AG09319 (cell line): Measurements from ENCODE around the gene ATRNL1.
A peak's percentile ranks its signal among the peaks of the same experiment; 100 is the strongest.

Experiments
- DNase-seq: peaks from one replicate; pipeline ENCODE4 v3.0.0-alpha.2; 2010; ENCODE audit warnings: low read depth; ENCODE audit errors: extremely low read depth
- TF ChIP-seq, protein P1 (sequence below): IDR thresholded peaks from 2 replicates; pipeline ENCODE4 v1.5.1; 2011; ENCODE audit warnings: low read depth, mild to moderate bottlenecking, inconsistent platforms, low read length, moderate library complexity

The ATRNL1 gene

DNA sequence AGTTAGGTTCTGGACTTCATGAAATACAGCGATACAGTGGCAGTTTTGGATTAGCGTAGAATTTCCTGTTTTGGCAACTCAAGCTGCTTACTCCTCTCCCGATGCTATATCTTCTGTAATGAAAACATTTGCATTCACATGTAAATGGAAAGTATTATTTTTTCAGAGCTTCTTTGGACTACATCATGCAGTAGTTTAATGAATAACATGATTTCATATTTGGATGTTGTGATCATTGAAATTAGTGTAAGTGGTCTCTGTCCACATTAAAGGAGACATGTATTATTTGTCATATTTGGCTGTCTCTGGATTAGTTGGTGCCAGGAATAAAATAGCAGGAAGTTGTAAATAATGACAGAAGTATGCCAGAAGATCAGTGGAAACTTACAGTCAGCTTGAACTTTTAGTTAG lies 848.2 kb downstream of the ATRNL1 start:
- DNase-seq = no peak
- TF ChIP-seq, protein P1, sequence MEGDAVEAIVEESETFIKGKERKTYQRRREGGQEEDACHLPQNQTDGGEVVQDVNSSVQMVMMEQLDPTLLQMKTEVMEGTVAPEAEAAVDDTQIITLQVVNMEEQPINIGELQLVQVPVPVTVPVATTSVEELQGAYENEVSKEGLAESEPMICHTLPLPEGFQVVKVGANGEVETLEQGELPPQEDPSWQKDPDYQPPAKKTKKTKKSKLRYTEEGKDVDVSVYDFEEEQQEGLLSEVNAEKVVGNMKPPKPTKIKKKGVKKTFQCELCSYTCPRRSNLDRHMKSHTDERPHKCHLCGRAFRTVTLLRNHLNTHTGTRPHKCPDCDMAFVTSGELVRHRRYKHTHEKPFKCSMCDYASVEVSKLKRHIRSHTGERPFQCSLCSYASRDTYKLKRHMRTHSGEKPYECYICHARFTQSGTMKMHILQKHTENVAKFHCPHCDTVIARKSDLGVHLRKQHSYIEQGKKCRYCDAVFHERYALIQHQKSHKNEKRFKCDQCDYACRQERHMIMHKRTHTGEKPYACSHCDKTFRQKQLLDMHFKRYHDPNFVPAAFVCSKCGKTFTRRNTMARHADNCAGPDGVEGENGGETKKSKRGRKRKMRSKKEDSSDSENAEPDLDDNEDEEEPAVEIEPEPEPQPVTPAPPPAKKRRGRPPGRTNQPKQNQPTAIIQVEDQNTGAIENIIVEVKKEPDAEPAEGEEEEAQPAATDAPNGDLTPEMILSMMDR = no peak

DNA sequence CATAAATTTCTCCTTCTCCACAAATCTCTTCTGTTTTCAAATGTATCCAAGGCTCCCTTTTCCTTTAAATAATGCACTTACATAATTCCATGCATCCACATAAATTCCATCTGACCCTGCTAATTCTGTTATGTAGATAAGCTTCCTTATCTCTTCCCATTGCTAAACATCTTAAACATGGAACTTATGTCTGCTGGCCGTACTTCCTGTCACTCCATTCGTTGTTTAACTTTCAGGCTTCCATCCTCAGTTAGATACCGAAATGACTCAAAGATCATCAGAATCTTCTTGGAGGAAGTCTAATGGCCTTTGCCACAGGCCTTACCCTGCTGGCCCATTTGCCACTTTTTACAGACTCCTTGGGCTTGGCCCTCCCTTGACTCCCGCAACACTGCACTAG lies 848.9 kb downstream of the ATRNL1 start:
- no peak for DNase-seq
- TF ChIP-seq, protein P1 = no peak

DNA sequence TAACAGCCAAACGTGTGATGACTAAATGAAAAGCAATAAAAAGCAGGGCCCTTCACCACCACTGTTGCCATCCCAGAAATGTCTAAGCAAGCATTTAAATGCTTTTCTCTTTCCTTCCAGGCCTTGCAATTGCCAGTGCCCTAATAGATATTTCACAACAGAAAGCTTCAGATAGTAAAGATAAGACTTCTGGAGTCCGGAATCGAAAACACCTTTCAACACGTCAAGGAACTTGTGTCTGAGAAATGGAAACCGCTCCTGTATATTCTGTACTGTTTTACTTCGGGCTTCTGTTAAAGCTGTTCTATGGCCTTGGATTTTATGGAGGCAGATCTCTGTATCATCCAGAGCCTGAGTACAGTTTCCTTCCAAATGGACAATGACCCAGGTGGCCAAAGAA lies 851.4 kb downstream of the ATRNL1 start:
- TF ChIP-seq, protein P1 = no peak
- no peak for DNase-seq

DNA sequence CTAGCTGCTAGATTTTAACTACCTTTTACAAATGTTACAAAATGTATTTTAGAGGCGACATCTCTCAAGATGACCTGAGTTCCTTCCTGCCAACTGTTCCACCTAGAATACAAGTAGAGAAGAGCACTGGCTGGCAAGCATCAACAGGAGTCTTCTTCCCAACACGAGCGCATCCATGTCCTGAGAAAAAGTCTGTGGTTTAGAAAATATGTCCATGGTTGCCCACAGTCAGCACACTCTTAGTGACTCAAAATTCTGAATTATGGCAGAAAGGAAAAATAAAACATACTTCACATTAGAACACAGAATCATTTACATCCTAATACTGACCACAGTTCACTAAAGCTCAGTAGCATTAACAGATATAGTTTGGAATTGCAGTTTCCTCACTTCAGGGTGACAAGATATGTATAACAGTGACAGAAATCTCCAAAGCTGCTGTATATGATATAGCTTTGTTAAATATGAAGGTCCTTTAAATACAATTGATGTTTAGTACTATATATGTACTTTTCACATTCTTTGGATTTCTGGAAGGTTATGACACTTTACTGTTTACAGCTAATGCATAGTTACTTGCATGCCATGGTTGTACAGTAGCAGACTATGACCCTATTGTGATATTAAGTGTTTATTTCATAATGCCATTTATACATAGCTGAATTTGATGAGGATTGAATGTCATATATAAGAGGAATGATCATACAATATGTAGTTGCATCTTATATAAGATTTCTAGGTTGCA lies 852.7 kb downstream of the ATRNL1 start:
- DNase-seq = no peak

DNA sequence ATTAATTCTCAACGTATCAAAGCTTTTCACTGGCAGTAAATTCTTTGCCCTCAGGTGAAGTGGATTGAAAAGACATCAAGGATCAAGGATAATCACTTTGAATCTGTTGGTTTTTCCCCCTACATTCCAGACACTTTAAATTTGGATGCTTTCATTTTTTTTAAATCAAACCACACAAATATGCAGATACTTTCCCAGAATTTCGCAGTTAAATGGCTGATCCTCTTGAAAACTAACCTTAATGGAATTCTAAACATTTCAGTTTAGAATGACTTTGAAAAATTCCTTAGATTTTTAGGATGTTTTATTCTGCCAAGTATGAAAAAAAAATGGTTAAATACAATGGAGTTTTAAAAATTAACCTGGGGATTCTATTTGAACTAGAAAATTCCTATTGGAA lies 853.9 kb downstream of the ATRNL1 start:
- no peak for DNase-seq
- TF ChIP-seq, protein P1 = no peak

More for the DNA sequence above, 852.7 kb downstream of the ATRNL1 start:
- TF ChIP-seq, protein P1 = no peak

DNA sequence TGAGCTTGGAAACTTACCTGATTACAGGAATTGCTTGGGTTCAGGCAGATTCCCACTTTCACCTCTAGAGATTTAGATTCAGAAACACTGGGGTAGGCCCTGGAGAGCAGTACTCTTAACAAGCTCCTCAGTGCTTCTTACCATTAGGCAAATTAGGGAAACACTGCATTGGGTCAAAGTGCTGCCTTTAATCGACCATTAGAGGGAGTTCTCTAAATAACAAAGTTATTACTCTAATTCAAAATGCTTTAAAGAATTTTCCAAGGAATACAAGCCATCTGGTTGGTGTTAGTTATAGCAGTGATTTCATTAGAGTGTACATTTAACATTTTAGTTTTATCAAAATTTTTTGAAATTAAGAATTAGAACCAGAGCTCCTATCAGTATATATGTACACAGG lies 855.3 kb downstream of the ATRNL1 start:
- TF ChIP-seq, protein P1 = peak; percentile 42
- DNase-seq = peak; percentile 16

DNA sequence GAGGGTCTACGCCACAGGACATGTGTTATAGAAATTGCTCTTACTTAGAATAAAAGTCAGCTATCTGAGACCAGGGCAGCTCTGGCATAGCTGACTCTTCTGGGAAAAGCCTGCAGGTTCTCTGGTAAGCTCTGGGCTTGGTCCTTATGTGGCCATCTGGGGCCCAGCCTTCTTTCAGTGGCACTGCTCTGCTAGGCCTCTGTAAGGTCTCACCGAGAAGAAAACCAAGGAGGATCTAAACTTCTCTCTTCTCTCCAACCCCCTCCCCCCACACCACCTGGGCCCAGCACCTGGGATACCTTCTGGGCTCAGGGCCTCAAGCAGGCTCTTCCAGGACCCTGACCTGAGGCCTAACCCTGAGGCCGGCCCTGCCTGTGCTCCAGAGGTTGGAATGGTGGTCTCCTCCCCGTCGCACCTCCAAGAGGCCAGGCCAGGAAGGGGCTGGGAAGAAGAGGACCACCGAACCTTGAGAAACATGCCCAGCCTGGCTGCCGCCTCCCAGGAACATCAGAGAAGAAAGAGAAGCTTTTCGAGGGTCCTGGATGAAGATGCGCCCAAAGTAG lies 856.2 kb downstream of the ATRNL1 start:
- no peak for DNase-seq
- TF ChIP-seq, protein P1 = no peak
